Activated naive CD8-positive, alpha-beta T cell (primary cell): ENCODE results near the gene ALG2.

Experiments used
- H3K27ac Mint-ChIP-seq: one replicate; pipeline ENCODE4 v1.8.0; 2021; ENCODE audit warnings: mixed read lengths
- H3K27me3 Mint-ChIP-seq: one replicate; pipeline ENCODE4 v1.8.0; 2021; ENCODE audit warnings: mixed read lengths
- H3K36me3 Mint-ChIP-seq: one replicate; pipeline ENCODE4 v1.8.0; 2021; ENCODE audit warnings: mixed read lengths
- H3K4me1 Mint-ChIP-seq: one replicate; pipeline ENCODE4 v1.8.0; 2021; ENCODE audit warnings: low read depth, mixed read lengths
- H3K4me3 Mint-ChIP-seq: one replicate; pipeline ENCODE4 v1.8.0; 2021; ENCODE audit warnings: mild to moderate bottlenecking, mixed read lengths
- H3K9me3 Mint-ChIP-seq: one replicate; pipeline ENCODE4 v1.8.0; 2021; ENCODE audit warnings: low read depth, mixed read lengths

ALG2 gene

DNA sequence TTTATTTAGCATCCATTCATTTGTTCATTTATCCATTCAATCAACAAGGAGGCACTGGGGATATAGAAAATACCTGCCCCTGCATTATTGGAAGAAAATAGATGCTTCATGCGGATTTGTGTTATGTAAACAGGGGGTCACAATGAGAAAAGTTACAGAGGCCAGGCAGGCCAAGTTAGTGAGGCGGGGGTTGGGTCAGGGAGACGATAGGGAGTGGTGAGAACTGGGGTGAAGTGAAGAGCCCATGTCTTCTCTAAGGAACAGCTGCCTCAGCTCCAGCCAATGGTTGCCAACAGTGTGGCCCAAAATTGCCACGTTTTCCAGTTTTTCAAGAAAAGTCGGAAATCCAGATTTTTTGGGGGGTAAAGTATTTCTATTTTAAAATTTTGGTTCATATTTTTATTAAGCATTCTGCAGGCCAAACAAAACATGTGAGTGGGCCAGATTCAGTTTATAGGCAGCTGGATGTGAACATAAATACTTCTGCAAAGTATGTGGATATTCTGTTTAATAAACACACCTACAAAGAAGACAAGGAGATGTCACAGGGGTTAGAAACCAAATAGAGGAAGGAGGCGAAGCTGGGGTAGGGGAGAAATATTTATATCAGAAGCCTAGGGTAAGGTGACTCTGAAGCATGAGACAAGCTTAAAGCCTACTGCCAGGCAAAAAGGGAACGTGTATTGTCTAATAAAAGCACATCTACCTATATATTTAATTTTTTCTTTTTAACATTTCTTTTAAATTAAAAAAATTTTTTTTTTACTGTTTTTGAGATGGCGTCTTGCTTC, 44.0 kb downstream of the ALG2 start:
- no peaks in the 10 kb centered on the region for H3K27me3 Mint-ChIP-seq
- H3K4me3 Mint-ChIP-seq = no peak overlapping the region
- H3K36me3 Mint-ChIP-seq = no peaks in the 10 kb centered on the region
- H3K27ac Mint-ChIP-seq = no peak overlapping the region
- H3K9me3 Mint-ChIP-seq = no peaks in the 10 kb centered on the region
- H3K4me1 Mint-ChIP-seq = peaks cover 27% of the 10 kb centered on the region

GRCh38 chr9:99176527-99177013, 45.2 kb downstream of the ALG2 start:
- Mint-ChIP-seq H3K4me1 (peaks cover 16% of the 10 kb centered on the region), H3K4me3 (no peak overlapping the region), H3K27ac (no peak overlapping the region), H3K9me3 (no peaks in the 10 kb centered on the region), H3K36me3 (no peaks in the 10 kb centered on the region), H3K27me3 (no peaks in the 10 kb centered on the region)

GRCh38 chr9:99173570-99174504, 47.9 kb downstream of the ALG2 start:
- H3K27ac Mint-ChIP-seq = no peak overlapping the region
- no peaks in the 10 kb centered on the region for H3K36me3 Mint-ChIP-seq
- no peaks in the 10 kb centered on the region for H3K9me3 Mint-ChIP-seq
- no peaks in the 10 kb centered on the region for H3K4me1 Mint-ChIP-seq
- no peak overlapping the region for H3K4me3 Mint-ChIP-seq
- no peaks in the 10 kb centered on the region for H3K27me3 Mint-ChIP-seq

- Mint-ChIP-seq H3K27ac (no peak overlapping the region), H3K4me1 (peaks cover 13% of the 10 kb centered on the region), H3K4me3 (no peak overlapping the region)
Observed at GRCh38 chr9:99172124-99173091, 49.3 kb downstream of the ALG2 start.

GRCh38 chr9:99171225-99172123, 50.3 kb downstream of the ALG2 start:
- H3K27ac Mint-ChIP-seq = no peak overlapping the region
- H3K9me3 Mint-ChIP-seq = no peaks in the 10 kb centered on the region
- no peak overlapping the region for H3K4me3 Mint-ChIP-seq
- peaks cover 21% of the 10 kb centered on the region for H3K4me1 Mint-ChIP-seq
- H3K27me3 Mint-ChIP-seq = no peaks in the 10 kb centered on the region
- H3K36me3 Mint-ChIP-seq = no peaks in the 10 kb centered on the region

More at GRCh38 chr9:99172124-99173091, 49.3 kb downstream of the ALG2 start:
- Mint-ChIP-seq H3K27me3 (no peaks in the 10 kb centered on the region), H3K36me3 (no peaks in the 10 kb centered on the region), H3K9me3 (no peaks in the 10 kb centered on the region)

DNA sequence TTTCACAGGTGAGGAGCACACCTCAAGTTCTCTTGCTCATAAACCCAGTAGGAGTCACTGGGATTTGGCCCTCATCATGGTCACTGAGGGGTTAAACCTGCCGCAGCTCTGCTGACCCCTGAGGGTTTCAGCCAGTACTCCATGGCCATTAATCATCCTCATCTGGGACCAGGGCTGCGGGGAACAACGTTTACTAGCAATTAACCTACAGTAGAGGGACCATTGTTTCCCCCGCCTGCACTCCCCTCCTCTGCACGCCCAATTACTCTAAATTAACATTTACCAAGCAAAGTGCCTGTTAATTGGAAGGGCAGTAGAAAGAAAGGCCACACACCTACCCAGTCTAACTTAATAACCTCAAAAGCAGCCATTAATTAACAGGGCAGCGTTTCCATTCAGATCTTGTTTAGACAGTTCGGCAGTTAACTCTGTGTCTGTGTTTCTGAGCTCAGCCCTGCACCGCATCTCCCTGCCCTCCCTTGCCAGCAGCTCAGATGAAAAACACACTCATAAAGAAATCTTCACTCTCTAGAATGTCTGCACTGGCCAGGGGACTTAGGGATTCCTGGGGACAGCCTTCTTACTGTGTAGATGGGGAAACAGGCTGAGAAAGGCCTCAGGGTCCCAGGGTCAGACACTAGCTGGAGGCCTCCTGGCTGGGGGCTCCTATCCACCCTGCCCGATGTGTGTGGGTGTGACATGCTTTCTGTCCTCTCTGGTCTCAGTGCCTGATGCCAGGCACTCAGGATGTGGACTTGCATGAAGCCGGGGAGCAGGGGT, 51.6 kb downstream of the ALG2 start:
- peaks cover 29% of the 10 kb centered on the region for H3K4me1 Mint-ChIP-seq
- no peaks in the 10 kb centered on the region for H3K9me3 Mint-ChIP-seq
- no peaks in the 10 kb centered on the region for H3K36me3 Mint-ChIP-seq
- no peak overlapping the region for H3K4me3 Mint-ChIP-seq
- no peak overlapping the region for H3K27ac Mint-ChIP-seq
- no peaks in the 10 kb centered on the region for H3K27me3 Mint-ChIP-seq

DNA sequence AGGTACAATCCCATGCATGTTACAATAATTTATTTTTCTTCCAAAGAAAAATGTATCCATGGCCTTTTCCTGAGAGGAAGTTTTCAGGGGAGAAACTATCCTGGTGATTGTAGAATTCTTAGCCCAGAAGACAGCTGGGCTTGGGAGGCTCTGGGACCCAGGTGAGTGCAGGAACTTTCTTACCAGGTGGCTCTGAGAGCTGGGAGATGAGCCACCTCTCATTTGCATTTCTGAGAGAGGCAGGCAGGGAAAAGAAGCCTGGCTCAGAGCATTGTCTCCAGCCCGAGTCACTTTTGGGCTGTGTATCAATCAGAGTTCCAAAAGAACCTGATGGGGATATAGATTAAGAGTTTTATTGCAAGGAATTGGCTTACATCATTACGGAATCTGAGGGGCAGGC, 52.7 kb downstream of the ALG2 start:
- H3K9me3 Mint-ChIP-seq = no peaks in the 10 kb centered on the region

DNA sequence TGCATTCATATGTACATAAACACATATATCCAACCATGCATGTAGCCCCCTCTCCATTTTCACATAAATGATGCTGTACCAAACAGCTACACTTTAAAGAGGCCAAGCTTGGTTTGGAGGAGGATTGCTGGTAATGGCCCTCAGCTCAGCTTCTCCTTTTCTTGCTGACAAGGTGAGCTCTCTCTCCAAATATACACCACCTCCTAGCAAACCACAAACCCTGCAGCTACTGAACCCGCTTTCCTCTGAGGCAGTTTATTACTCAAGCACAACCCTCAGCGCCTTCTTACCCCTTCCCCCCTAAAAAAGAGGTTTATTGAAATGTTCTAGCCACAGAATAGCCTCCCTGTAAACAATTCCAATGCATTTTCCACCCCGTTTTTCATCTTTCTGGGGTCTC, 54.0 kb downstream of the ALG2 start:
- H3K27ac Mint-ChIP-seq = no peak overlapping the region
- H3K27me3 Mint-ChIP-seq = no peaks in the 10 kb centered on the region
- no peaks in the 10 kb centered on the region for H3K9me3 Mint-ChIP-seq
- H3K4me1 Mint-ChIP-seq = peaks cover 33% of the 10 kb centered on the region
- no peaks in the 10 kb centered on the region for H3K36me3 Mint-ChIP-seq
- H3K4me3 Mint-ChIP-seq = no peak overlapping the region

More for the DNA sequence above, 52.7 kb downstream of the ALG2 start:
- Mint-ChIP-seq H3K4me3 (no peak overlapping the region), H3K27ac (no peak overlapping the region), H3K4me1 (peaks cover 29% of the 10 kb centered on the region), H3K36me3 (no peaks in the 10 kb centered on the region), H3K27me3 (no peaks in the 10 kb centered on the region)

- Mint-ChIP-seq H3K9me3 (no peaks in the 10 kb centered on the region), H3K4me1 (peaks cover 35% of the 10 kb centered on the region), H3K27ac (no peak overlapping the region), H3K4me3 (no peak overlapping the region), H3K27me3 (no peaks in the 10 kb centered on the region), H3K36me3 (no peaks in the 10 kb centered on the region)
Observed at GRCh38 chr9:99167119-99167518, 54.6 kb downstream of the ALG2 start.
